HG02870 (cell line): ENCODE measurements around the gene TCF19.

ENCODE experiments used
- ATAC-seq: cut with Tn5 transposase; IDR thresholded peaks from one replicate; pipeline ENCODE4 v1.9.1; 2021; ENCODE audit warnings: mild to moderate bottlenecking, moderate library complexity; ENCODE audit not compliant: unreplicated experiment

Gene TCF19

DNA sequence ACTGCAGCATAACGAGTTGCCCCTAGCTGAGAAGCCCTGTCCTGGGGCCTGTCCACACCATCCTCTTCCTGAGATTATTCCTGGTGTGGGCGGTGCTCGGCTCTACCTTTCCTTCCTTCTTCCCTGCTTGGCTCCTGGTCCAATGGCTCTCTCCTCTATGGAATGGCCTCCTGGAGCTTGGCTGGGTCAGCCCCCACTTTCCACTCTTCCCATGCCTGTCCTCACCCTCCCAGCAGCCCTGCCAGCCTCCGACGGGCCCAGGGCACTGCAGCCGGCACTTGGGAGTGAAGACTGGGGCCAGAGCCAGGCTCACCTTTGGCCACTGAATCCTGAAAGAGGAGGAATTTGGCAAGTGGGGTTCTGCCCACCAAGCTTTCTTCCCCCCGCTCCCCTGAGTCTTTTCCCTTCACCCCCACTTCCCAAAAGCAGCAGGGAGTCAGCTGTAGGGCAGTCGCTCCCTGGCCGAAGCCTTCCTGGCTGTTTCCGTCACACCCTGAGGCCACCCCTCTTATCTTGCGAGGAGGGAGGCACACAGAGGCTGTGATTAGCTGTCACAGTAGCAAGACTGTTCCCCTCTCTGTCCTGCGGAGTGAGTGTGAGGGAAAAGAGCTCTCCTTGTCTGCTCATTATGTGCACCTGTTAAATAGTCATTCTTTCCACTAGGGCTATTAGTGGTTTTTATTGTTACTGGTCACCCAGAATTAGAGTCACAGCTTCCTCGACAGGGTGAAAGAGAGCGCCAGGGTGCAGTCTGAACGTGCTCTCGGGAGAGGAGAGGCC, 31.8 kb upstream of the TCF19 start:
- no peak for ATAC-seq

DNA sequence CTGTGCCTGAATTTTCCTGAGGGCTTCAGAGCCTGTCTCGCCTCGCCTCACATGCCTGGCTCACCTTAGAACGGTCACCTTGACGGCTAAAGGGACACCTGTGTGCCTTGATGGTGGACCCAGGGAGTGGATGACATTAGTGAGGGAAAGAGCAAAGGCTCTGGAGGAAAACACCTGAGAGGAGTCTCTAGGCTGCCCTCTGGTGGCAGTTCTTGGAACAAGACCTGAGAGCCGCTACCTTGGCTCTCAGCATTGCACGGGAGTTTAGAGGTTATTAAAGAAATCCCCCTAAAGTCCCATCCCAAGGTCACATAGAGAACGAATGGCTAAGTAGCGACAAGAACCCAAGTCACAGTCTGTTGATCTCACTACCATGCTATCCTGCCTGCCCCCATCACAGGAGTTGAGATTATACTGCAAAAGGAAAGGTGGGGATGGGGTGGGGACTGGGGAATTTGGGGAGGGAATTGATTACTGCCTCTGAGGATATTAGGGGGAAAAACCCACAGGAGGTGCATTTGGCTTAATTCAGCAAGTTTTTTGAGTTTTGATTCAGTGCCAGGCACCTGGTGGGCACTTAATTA, 30.2 kb upstream of the TCF19 start:
- no peak for ATAC-seq

DNA sequence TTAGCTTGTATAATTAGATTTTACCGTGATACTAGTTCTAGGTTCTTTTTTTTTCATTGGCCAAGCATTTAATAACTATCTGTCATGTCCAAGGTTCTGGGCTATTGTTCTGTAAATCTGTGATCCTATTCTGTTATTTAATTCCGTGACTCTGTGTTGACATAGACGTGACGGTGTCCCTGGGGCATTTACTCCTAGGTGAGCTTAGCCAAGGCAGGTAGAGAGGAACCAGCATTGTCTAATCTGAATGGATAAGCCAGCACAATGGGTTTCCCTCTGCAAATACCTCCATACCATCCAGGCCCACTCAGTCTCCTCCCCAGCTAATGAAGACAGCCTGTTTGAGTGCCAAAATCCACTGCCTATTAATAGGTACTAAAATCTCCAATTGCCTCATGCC, 29.3 kb upstream of the TCF19 start:
- ATAC-seq = no peak

DNA sequence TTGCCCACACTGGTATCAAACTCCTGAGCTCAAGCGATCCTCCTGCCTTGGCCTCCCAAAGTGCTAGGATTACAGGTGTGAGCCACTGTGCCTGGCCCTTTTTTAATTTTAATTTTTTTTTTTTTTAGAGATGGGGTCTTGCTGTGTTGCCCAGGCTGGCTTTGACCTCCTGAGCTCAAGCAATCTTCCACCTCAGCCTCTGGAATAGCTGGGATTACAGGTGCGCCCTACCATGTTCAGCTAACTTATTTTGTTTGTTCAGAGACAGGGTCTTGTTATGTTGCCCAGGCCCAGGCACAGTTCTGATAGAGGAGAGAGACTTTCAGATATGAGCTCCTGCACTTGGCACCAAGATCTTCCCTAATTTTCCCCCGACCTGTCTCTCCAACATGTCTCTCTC, 27.6 kb upstream of the TCF19 start:
- ATAC-seq = no peak

DNA sequence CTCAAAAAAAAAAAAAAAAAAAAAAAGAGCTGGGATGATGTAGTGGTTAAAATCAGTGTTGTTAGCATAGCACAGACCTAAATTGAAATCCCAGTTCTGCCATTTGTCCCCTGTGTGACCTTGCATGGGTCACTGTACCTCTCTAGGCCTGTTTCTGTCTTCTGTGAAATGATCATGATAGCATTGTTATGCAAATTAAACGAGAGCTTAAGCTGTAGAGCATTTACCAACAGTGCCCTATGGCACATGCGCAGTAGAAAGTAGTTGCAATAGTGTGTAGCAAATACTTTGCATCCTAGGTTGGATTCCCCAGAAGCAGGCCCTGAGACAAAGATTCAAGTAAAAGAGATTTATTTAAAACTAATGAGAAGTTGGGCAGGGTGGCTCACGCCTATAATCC, 26.8 kb upstream of the TCF19 start:
- ATAC-seq = no peak

DNA sequence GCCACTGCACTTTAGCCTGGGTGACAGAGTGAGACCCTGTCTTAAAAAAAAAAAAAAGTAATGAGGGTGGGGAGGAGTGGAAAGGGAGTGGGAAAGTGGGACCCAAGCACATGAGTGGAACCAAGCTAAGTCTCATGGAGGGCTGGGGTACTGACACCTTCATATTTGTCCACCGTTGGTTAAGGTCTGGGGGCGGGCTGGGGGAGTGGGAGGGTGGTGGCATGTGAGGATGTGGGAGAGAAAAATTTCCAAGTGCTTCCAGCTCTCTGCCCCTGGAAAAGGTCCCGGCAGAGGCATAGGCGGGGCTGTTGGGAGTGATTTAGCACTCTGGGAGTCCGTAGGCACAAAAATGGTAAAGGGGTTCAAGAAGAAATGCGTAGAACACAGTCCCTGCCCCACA, 25.6 kb upstream of the TCF19 start:
- ATAC-seq = no peak

GRCh38 chr6:31135710-31136109, 22.7 kb upstream of the TCF19 start:
- no peak for ATAC-seq

GRCh38 chr6:31138982-31139381, 19.4 kb upstream of the TCF19 start, which contains the start of gene PSORS1C2:
PSORS1C2 (minus strand) TSS chr6:31139066; CDS start chr6:31139026, 40 bp downstream.
- ATAC-seq = no peak

DNA sequence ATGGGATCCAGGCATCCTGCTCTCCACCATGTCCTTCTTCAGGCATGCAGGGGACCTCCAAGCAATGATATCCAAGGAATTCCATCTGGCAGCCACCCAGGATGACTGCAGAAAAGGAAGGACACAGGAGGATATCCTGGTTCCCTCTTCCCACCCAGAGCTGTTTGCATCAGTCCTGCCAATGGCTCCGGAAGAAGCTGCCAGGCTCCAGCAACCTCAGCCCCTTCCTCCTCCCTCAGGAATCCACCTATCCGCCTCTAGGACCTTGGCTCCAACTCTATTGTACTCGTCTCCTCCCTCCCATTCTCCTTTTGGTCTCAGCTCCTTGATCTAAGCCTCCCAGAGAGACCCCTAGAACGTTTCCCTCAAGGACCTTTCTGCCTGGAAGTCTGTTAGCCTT, 18.8 kb upstream of the TCF19 start:
- no peak for ATAC-seq

- ATAC-seq = no peak
Measured at GRCh38 chr6:31140643-31141042, 17.7 kb upstream of the TCF19 start.

GRCh38 chr6:31142361-31142761, 16.0 kb upstream of the TCF19 start:
- ATAC-seq = no peak

- no peak for ATAC-seq
Measured at GRCh38 chr6:31143148-31143547, 15.2 kb upstream of the TCF19 start.

DNA sequence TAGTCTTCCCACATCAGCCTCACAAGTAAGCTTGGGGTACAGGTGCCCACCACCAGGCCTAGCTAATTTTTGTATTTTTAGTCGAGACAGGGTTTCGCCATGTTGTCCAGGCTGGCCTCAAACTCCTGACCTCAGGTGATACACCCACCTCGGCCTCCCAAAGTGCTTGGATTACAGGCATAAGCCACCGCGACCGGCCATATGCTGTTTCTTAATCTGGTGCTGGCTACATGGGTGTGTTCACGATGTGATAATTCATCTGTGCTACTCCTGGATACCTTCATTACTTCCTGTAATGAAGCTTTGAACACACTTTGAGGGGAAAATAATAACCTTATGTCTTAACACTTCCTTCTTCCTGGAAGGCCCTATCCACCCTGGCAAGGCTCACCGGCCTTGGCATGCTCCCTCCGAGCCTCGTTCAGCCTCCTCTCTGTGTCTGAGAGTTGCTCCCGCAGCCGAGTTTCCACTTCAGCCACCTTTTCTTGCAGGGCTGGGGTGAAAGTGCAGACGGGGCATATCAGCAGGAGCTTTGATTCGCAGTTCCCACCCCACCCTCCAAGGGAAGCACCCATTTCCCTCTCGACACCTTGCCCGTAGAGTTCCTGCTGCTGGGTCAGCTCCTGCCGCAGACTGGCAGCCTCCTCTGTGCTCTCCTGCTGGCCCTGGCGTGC, 14.0 kb upstream of the TCF19 start:
- no peak for ATAC-seq

DNA sequence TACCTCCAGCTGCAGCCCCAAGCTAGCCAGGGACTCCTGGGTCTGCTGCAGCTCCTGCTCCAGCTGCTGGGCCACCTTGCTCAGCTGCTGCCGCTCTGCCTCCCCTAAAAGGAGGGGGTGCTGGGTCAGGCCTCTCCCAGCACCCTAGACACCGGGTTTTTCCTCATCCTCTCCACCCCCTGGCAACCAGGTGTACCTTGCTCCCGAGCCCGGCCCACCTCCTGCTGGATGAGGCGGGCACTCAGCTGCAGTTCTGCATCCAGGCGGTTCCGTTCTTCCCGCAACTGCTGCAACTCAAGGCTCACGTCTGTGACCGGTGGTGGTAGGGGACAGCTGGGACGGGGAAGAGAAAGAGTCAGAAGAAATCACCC, 13.4 kb upstream of the TCF19 start:
- no peak for ATAC-seq

DNA sequence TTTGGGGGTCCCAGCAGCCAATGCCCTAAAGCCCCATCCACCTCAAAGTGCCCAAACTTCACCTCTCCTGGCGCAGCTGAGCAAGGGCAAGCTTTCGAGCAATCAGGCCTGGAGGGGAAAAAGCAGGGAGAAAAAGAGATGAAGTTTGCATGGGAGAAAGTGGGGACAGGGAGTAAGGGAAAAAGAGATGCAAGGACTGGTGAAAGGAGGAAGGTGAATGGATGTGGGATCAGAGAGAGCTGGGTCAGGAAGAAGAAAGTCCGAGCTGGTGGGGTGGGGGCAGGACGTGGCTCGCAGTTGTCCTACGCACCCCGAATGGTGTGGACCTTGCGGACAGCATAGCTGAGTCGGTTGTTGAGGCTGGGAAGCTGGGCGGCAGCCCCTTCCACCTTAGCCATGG, 13.0 kb upstream of the TCF19 start:
- ATAC-seq = no peak

DNA sequence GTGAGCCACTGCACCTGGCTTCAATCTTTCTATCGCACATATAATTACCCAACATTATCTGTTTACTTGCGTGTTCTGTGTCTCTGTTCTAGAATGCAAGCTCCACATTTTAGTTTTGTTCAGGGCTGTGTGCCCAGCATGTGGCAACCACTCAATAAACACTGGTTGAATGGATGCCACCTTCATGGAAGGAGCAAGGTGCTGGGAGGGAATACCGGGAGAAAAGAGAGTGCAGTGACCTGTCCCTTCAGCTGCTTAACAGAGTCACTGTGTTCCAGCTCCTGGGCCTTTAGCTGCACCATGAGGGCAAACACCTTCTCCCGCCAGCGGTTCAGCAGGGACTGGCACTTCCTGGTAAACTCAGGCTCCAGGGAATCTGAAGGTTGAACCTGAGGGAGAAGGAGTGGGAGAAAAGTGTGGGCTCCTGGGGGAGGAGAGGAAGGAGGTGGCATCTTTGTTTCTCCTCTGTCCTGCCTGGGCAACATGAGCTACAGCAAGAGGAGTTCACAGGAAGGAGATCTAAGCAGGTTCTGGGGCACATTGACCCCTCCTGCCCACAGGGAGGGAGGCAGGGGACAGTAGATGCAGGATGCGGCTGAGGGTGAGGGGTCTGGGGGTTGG, 8.5 kb upstream of the TCF19 start:
- no peak for ATAC-seq

GRCh38 chr6:31152781-31153180, 5.6 kb upstream of the TCF19 start:
- no peak for ATAC-seq

DNA sequence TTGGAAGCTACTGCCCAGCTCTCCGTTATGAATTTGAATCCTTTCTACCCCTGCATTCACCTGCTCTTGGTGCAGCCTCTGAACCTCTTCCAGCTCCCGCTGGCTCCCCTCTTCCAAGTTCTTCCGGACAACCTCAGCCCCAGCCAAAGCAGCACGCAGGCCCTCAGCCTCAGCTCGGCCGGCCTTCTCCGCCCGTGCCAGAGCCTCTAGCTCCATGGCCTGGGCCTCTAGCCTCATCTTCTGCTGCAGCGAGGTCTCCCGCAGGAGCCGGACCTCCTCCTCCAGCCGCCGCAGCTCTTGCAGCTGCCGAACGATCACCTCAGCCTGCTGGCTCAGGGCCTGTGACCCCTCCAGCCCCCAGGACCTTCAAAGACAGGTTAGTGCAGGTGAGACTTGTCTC, 4.0 kb upstream of the TCF19 start:
- ATAC-seq = no peak

GRCh38 chr6:31156641-31157040, 1.7 kb upstream of the TCF19 start:
- no peak for ATAC-seq

- no peak for ATAC-seq
Measured at GRCh38 chr6:31157513-31158139, 763 bp upstream of the TCF19 start, which contains the start of gene CCHCR1. CCHCR1 (minus strand) TSS chr6:31157802; CDS start chr6:31157600, 202 bp downstream.
